Colonic mucosa (tissue), 4 donors: ENCODE results near the gene PRR18. TPM values are rescaled to one million over a fixed set of nuclear protein-coding genes. Genes with fewer than 3 reads are reported as not detected.

Experiments used
- DNase-seq: peaks from one replicate; pipeline ENCODE4 v3.0.0-alpha.2; 2020
- H3K27ac ChIP-seq: fragments of 200-600 bp; one replicate; pipeline ENCODE4 v1.8.0; 2021
- H3K27me3 ChIP-seq: fragments of 200-600 bp; one replicate; pipeline ENCODE4 v1.8.0; 2021
- H3K36me3 ChIP-seq: fragments of 200-600 bp; one replicate; pipeline ENCODE4 v1.8.0; 2021
- H3K4me1 ChIP-seq: fragments of 200-600 bp; one replicate; pipeline ENCODE4 v1.8.0; 2021; ENCODE audit warnings: mild to moderate bottlenecking
- H3K4me3 ChIP-seq: fragments of 200-600 bp; one replicate; pipeline ENCODE4 v1.8.0; 2021
- H3K9ac ChIP-seq, 2 donors: one replicate each; pipeline ENCODE4 v1.7.0; 2013; ENCODE audit warnings: control low read depth in 2 of 2, low read depth in 2 of 2, low read length in 2 of 2
- H3K9me3 ChIP-seq: fragments of 200-600 bp; one replicate; pipeline ENCODE4 v1.8.0; 2021
- CTCF ChIP-seq: fragments of 200-600 bp; IDR thresholded peaks from one replicate; pipeline ENCODE4 v1.8.0; 2022; ENCODE audit warnings: antibody characterized with exemption, mild to moderate bottlenecking
- intact Hi-C: fragments of 100-400 bp; cut with DNase I; formaldehyde crosslinking; loops from one replicate; pipeline ENCODE4 v1.14.1; 2022
- total RNA-seq, 2 donors: library from RNA; stranded (reverse); fragmentation: NEBNext Ultra II Directional in 1 of 2; extraction: Animal tissue kit (Norgen Biotek cat#: 25700) in 1 of 2; gene quantifications; one replicate each; pipeline ENCODE4 v1.2.1, GENCODE V29; 2021
- donor health status: healthy.
- donor health status: DM: no; HTN: no; CAD: no.
- donor health status: DM: no; HTN: no; CAD: no.

Gene PRR18
- total RNA-seq, 2 donors from 2014 or later: not detected

DNA sequence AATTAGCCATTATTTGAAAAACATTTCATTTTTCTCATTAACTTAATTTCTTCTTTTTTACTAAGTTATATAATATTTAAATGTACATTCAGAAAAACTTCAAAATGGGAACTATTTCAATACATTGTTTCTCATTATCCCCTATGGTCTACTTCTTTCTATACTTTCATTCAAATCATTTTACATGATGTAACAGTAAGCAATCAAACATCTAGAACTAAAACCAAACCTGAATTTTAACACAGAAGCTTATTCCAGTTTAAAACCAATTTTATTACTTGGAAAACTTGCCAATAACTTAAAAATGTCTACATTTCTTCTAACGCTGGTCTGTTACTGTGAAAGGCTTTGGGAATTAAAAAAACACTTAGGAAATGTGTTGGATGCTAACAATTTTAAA lies 4.6 kb upstream of the PRR18 start:
- Histone ChIP-seq H3K9me3 (no peaks in the 10 kb centered on the region), H3K27me3 (peaks cover 18% of the 10 kb centered on the region), H3K9ac (no peak overlapping the region), H3K36me3 (no peaks in the 10 kb centered on the region), H3K4me1 (no peaks in the 10 kb centered on the region), H3K4me3 (no peak overlapping the region), H3K27ac (no peak overlapping the region)
- no peak for DNase-seq
- TF ChIP-seq CTCF: no peak
- intact Hi-C loops: loop anchor here (5.0 kb wide), 1 partner anchor 89 kb away; no protein-coding TSS in a partner anchor

DNA sequence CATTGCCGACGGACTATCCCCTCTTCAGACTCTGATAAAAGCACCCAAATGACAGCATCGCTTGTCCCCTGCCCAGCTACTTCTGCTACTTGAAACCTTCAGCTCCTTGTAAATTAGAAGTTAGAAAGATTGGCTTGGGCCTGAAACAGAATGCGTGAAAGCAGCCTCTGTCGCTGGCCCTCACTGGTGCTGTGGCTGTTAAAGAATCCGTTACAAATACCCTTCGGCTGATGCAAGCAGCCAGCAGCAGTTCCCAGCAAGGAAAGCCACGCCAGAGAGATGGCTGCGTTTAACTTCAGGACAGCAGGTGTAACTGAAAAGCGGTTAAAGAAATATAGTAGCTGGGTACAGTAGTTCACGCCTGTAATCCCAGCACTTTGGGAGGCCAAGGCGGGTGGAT lies 2.4 kb upstream of the PRR18 start:
- no peak overlapping the region for H3K9ac ChIP-seq
- no peaks in the 10 kb centered on the region for H3K4me1 ChIP-seq
- DNase-seq: no peak
- no peak for TF ChIP-seq CTCF
- no peaks in the 10 kb centered on the region for H3K9me3 ChIP-seq
- intact Hi-C loops: loop anchor here (5.0 kb wide), 1 partner anchor 92 kb away; no protein-coding TSS in a partner anchor
- peaks cover 37% of the 10 kb centered on the region for H3K27me3 ChIP-seq
- H3K27ac ChIP-seq: no peak overlapping the region
- no peak overlapping the region for H3K4me3 ChIP-seq
- H3K36me3 ChIP-seq: no peaks in the 10 kb centered on the region

DNA sequence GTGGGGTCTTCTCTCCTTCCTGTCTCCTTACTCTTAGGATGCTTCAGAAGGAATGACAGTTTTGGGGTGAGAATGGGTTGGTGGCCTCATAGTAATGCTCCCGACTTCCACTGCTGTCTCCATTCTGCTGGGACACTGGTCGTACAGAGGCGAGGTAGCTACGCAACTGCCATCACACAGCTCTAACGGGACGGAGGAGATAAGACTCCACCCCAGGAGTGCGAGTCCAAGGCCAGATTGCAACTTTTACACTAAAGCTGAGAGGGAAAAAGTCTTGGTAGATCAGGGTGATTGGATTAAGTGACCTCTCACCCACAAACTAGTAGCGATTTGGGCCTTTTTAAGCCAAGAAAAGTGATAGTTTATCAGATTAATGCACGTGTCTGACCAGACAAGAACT lies 1.8 kb upstream of the PRR18 start:
- no peak overlapping the region for H3K27ac ChIP-seq
- H3K27me3 ChIP-seq: peaks cover 41% of the 10 kb centered on the region
- no peak overlapping the region for H3K9ac ChIP-seq
- H3K9me3 ChIP-seq: no peaks in the 10 kb centered on the region
- intact Hi-C loops: loop anchor here (5.0 kb wide), 1 partner anchor 92 kb away; no protein-coding TSS in a partner anchor
- no peak overlapping the region for H3K4me3 ChIP-seq
- no peak for DNase-seq
- TF ChIP-seq CTCF: no peak
- H3K36me3 ChIP-seq: no peaks in the 10 kb centered on the region
- no peaks in the 10 kb centered on the region for H3K4me1 ChIP-seq

DNA sequence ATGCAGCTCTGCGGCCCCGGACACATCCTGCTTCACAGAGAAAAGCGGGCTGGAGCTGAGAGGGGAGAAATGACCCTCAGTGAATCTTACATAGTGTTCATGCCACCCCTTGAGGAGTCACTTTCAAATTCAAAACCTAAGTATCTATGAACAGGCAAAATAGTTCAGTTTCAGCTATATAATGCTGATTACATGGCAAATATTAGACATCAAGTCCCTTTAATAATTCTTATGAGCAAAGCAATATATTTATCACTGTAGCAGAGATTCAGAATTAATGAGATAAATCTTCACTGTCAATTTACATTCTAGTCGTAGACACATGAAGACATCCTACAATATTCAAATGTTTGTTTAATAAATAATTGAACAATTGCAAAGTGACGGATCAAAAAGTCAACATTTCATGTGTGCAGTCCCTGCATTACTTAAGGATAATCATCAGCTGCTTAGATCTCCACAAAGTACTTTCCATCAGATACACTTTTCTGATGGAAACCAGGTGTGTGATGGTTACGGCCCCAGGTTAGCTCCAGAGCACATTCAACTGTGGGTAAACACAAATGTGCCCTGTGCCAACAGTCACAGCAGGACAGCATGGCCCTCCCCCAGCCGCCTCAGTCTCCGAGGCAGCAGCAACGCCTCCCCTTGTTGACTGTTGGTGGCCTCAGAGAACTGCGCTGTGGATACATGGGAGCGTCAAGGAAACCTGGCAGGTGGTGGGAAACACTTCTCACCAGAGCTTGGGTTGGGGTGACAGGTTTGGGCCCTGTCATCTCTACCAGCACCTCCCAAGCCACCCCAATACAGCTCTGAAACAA lies 787 bp upstream of the PRR18 start:
- H3K36me3 ChIP-seq: no peaks in the 10 kb centered on the region
- TF ChIP-seq CTCF: no peak
- no peak overlapping the region for H3K4me3 ChIP-seq
- H3K9ac ChIP-seq: no peak overlapping the region
- H3K27me3 ChIP-seq: peaks cover 41% of the 10 kb centered on the region
- no peak overlapping the region for H3K27ac ChIP-seq
- H3K9me3 ChIP-seq: no peaks in the 10 kb centered on the region
- intact Hi-C loops: no loop called here
- no peak for DNase-seq
- no peaks in the 10 kb centered on the region for H3K4me1 ChIP-seq

DNA sequence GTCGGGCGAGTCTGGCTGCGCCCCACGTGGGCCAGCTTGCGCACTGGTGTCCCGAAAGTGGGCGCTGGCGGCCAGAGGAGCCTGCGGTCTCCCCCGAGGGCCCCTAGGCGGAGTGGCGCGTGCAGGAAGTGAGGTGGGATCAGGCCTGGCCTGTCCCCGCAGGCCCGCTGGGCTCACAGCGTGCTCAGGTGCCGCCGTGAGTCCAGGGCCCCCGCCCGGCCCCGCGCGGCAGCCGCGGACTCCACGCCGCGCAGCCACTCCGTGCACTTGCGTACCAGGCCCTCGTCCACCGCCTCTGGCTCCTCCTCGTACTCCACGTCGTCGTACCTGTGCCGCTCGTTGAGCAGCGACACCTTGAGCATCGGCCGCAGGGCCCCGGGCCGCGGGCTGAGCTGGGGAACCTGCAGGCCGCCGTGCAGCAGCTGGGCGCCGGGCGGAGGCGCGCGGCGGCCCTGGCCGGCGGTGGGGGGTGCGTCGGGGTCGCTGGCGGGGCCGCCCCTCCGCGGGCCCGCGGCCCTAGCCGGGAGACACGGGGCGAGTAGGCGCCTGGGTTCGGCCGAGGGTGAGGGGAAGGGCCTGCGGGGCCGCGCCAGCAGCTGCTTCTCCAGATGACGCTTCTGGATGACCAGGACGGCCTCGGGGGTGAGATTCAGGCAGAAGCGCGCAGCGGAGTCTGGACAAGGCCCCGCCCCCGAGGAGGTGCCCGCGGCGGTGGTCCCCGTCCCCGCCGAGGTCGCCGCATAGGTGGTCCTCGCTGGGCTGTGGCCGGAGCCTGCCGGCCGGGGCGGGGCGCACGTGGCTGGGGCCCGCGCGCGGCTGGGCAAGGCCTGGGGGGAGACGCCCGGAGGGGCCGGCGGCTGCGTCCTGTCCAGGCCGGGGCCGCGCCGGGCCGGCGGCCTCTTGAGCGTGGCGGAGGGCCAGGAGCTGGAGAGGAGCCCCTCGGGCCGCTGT lies 835 bp downstream of the PRR18 start:
- Histone ChIP-seq H3K9ac (no peak overlapping the region), H3K36me3 (no peaks in the 10 kb centered on the region), H3K27me3 (peaks cover 41% of the 10 kb centered on the region), H3K27ac (no peak overlapping the region), H3K4me1 (no peaks in the 10 kb centered on the region), H3K9me3 (no peaks in the 10 kb centered on the region), H3K4me3 (peak overlapping the region; percentile 32)
- intact Hi-C loops: no loop called here
- DNase-seq: no peak
- no peak for TF ChIP-seq CTCF
